Ovary (tissue), 3 donors: ENCODE measurements around the gene ALDOC.

Source experiments
- POLR2A ChIP-seq: fragments of 450-650 bp; IDR thresholded peaks from one replicate; pipeline ENCODE4 v1.6.1; 2017; ENCODE audit warnings: antibody characterized with exemption, mild to moderate bottlenecking, moderate library complexity
- TF ChIP-seq, protein P1 (sequence below), 3 donors: fragments of 450-650 bp in 2 of 3; fragments of 200-600 bp in 1 of 3; IDR thresholded peaks; one replicate each; pipeline versions ENCODE4 v1.5.1 to v1.8.0; 2016 to 2022; ENCODE audit warnings: antibody characterized with exemption in 3 of 3, mild to moderate bottlenecking in 1 of 3
- donor health status: DM: no; HTN: no; CAD: no.

DNA sequence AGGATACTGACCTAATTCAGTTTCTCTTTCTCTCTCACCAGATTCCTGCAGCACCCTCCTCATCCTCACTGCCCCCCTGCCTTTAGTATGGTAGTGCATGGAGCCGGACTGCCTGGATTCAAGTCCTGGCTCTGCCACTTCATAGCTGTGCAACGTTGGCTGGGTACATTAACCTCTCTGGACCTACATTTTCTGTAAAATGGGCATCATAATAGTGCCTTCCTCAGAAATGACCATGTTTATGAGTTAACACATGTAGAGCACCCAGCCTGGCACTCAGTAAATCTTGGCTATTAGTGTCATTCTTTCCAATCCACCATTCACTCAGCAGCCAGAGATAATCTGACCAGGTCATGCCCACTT is 31.6 kb downstream of the ALDOC start:
- TF ChIP-seq, protein P1, sequence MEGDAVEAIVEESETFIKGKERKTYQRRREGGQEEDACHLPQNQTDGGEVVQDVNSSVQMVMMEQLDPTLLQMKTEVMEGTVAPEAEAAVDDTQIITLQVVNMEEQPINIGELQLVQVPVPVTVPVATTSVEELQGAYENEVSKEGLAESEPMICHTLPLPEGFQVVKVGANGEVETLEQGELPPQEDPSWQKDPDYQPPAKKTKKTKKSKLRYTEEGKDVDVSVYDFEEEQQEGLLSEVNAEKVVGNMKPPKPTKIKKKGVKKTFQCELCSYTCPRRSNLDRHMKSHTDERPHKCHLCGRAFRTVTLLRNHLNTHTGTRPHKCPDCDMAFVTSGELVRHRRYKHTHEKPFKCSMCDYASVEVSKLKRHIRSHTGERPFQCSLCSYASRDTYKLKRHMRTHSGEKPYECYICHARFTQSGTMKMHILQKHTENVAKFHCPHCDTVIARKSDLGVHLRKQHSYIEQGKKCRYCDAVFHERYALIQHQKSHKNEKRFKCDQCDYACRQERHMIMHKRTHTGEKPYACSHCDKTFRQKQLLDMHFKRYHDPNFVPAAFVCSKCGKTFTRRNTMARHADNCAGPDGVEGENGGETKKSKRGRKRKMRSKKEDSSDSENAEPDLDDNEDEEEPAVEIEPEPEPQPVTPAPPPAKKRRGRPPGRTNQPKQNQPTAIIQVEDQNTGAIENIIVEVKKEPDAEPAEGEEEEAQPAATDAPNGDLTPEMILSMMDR (IDR thresholded peaks at IDR 0.05): no peak
- no peak for TF ChIP-seq POLR2A
